AG09319 (cell line): ENCODE measurements around the gene HCK.
A peak's percentile ranks its signal among the peaks of the same experiment; 100 is the strongest.

Experiments used
- DNase-seq: peaks from one replicate; pipeline ENCODE4 v3.0.0-alpha.2; 2010; ENCODE audit warnings: low read depth; ENCODE audit errors: extremely low read depth
- TF ChIP-seq, protein P1 (sequence below): IDR thresholded peaks from 2 replicates; pipeline ENCODE4 v1.5.1; 2011; ENCODE audit warnings: low read depth, mild to moderate bottlenecking, inconsistent platforms, low read length, moderate library complexity

Gene HCK

DNA sequence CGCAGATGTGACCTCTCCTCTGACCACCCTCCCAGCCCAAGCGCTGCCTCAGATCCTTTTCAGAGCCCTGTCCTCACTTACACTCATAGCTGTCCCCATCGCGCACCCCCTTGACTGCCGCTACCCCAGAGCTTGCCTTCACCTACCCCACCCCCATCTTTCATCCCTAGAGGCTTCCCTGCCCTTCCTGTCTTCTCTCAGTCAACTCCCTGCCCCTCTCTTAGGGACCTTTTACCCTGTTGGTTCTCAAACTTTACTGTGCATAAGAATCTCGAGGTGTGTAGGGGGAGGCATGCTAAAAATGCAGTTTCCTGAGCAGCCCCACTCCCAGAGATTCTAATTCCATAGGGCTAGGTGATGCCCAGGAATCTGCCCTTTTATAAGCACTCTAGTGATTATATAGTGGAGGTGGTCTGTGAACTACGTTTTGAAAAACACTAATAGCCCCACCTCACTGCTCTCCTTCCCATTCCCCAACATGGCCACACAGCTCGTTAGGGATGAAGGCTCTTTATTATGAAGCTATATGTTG is 58.2 kb downstream of the HCK start:
- TF ChIP-seq, protein P1, sequence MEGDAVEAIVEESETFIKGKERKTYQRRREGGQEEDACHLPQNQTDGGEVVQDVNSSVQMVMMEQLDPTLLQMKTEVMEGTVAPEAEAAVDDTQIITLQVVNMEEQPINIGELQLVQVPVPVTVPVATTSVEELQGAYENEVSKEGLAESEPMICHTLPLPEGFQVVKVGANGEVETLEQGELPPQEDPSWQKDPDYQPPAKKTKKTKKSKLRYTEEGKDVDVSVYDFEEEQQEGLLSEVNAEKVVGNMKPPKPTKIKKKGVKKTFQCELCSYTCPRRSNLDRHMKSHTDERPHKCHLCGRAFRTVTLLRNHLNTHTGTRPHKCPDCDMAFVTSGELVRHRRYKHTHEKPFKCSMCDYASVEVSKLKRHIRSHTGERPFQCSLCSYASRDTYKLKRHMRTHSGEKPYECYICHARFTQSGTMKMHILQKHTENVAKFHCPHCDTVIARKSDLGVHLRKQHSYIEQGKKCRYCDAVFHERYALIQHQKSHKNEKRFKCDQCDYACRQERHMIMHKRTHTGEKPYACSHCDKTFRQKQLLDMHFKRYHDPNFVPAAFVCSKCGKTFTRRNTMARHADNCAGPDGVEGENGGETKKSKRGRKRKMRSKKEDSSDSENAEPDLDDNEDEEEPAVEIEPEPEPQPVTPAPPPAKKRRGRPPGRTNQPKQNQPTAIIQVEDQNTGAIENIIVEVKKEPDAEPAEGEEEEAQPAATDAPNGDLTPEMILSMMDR, result no peak
- DNase-seq, result no peak

DNA sequence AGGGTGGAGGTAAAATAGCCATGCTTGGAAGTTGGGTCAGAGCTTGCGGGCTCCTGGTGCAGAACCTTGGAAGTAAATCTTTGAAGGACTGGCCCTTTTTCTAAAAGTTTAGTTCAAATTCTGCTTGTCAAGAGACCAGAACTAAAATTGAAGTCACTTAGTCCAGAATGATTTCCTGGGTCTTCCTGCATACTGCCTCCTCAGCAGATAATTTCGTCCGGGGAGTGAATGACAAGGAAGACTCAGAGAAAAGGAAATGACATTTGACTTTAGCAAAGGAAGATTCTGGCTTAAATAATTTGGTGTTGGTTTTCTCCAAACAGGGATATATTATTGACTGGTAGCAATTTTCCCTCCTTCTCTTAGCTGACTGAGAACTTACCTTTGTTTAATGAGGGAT is 58.7 kb downstream of the HCK start:
- TF ChIP-seq, protein P1, result no peak

DNA sequence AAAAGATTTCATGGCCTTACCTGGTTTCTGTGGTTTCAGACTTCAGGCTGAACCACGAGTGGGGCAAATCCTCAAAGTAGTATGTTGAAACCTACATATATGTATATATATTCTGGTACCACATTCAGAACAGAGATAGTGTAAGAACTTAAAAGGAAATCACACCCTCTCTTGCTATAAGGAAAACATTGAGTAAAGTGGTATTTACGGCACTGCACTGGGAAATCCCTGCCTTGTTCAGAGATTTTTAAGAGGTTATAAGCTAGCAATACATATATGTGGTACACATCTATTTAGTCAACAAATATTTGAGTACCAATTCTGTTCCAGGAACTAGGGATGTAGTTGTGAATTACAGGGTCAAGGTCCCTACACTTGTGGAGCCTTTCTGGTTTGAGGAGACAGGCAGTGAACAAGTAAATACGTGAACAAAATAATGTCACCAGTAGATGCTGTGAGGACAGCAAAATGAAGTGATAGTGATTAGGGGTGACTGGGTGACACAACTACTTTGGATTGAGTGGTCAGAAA is 59.2 kb downstream of the HCK start:
- no peak for DNase-seq
- TF ChIP-seq, protein P1, result no peak

More for the DNA sequence above, 58.7 kb downstream of the HCK start:
- DNase-seq, result no peak

DNA sequence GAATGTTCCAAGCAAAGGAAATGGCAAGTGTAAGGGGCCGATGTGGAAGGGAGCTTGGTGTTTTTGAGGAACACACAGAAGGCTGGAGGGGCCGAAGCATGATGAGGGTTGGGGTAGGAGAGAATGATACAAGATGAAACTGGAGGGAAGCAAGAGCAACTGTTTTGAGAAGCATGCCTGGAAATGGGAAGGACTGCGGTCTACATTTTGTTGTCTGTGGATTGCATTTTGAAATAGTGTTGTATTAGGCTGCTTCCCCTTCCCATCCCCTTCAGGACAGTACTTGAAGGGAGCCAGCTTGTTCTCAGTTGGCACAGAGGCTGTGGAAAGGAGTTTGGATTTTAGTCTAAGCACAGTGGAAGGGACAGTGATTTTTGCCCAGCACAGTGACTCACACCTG is 59.7 kb downstream of the HCK start:
- TF ChIP-seq, protein P1, result no peak
- no peak for DNase-seq

DNA sequence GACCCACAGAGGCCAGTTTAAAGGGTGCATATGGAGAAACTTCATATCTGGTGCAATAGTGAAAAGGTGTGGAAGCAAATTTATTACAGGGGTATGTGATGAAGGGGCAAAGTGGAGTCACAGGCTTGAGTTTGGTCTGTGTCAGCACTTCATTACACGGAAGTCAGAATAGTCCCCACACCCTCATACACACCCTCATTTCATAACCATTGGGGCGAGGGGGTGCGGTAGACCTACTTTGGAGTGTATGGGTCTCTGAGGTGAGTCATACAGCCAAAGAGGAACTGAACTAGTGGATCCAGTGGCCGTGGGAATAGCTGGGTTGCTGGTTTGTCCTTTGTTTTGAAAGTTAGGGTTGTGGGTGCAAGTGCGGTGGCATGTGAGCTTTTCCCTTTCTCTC is 60.8 kb downstream of the HCK start:
- TF ChIP-seq, protein P1, result no peak
- no peak for DNase-seq

- DNase-seq, result no peak
- TF ChIP-seq, protein P1, result no peak
These were observed 61.7 kb downstream of the HCK start for GRCh38 chr20:32113591-32114260.

DNA sequence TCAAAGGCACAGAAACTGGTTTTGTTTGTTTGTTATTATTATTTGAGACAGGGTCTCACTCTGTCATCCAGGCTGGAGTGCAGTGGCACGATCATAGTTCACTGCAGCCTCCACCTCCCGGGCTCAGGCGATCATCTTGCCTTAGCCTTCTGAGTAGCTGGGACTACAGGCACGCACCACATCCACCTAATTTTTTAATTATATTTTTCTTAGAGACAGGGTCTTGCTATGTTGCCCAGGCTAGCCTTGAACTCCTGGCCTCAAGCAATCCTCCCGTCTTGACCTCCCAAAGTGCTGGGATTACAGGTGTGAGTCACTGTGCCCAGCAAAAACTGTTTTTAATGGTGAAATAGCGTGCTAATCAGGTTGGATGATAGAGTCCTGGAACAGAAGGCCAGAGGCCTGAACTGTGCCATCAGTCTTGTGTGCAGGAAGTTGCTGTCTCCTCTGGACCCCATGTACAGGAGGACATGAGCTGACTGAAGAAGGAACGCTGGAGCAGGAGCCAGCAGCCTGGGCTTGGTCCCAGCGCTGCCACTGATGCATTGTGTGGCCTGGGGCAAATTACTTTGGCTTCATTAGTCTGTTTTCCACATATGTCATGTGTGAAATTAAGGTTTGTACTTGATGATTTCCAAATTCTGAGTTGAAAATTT is 62.4 kb downstream of the HCK start:
- peak; percentile 18 for DNase-seq
- TF ChIP-seq, protein P1, result no peak
